HG02938 (cell line): ENCODE data around the gene GLDC.

ENCODE experiments used
- ATAC-seq: cut with Tn5 transposase; IDR thresholded peaks from one replicate; pipeline ENCODE4 v1.9.1; 2021; ENCODE audit warnings: mild to moderate bottlenecking, moderate library complexity; ENCODE audit not compliant: unreplicated experiment

GLDC gene

GRCh38 chr9:6525326-6526045, 120.0 kb downstream of the GLDC start:
- no peak for ATAC-seq

GRCh38 chr9:6522263-6522662, 123.3 kb downstream of the GLDC start:
- no peak for ATAC-seq

GRCh38 chr9:6512085-6512657, 133.4 kb downstream of the GLDC start:
- ATAC-seq, result no peak

- no peak for ATAC-seq
Observed at GRCh38 chr9:6506571-6506970, 139.0 kb downstream of the GLDC start.

GRCh38 chr9:6502399-6502798, 143.1 kb downstream of the GLDC start:
- no peak for ATAC-seq

- ATAC-seq, result no peak
Observed at GRCh38 chr9:6501526-6502210, 143.9 kb downstream of the GLDC start.

- ATAC-seq, result no peak
Observed at GRCh38 chr9:6498982-6499381, 146.5 kb downstream of the GLDC start.

- no peak for ATAC-seq
Observed at GRCh38 chr9:6495466-6495865, 150.1 kb downstream of the GLDC start.

GRCh38 chr9:6490863-6491262, 154.7 kb downstream of the GLDC start:
- ATAC-seq, result no peak

GRCh38 chr9:6489099-6489498, 156.4 kb downstream of the GLDC start:
- no peak for ATAC-seq

- ATAC-seq, result no peak
Observed at GRCh38 chr9:6488395-6488794, 157.1 kb downstream of the GLDC start.

GRCh38 chr9:6484210-6484609, 161.3 kb downstream of the GLDC start:
- ATAC-seq, result no peak
